ENCODE measurements around the gene BMPER. TPM values are rescaled to one million over a fixed set of nuclear protein-coding genes. Genes with fewer than 3 reads are reported as not detected.

BMPER gene
- 7.4 TPM for total RNA-seq
- long read RNA-seq, transcript BMPER-221 (15 exons, 3,360 nt), result major isoform, 9 of 14 reads
- long read RNA-seq, partial matches to known transcripts, result 3 of 14 reads
- long read RNA-seq, other reads (novel, unspliced or antisense), result 2 of 14 reads

DNA sequence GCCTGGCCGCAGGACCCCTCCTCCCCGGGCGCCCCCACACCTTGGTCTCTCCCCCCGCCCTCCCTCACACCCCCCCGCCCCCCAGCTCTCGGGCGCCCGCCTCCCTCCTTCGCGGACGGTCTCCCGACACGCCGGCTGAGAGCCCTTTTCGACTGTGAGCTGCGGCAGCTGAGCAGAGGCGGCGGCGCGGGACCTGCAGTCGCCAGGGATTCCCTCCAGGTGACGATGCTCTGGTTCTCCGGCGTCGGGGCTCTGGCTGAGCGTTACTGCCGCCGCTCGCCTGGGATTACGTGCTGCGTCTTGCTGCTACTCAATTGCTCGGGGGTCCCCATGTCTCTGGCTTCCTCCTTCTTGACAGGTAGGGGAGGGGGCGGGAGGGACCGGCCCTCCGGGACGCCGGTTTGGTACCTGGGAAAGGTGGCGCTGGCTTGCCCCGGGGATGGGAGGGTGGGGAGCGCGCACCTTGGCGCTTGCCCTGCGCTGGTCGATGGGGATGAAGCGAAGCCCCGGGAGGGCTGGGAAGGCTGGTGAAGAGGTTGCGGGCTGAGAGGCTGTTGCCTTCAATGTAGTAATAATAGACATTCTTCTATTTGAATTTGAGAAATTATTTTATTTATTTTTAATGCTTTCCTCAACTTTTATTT lies at the start of gene BMPER:
Gene BMPER, plus strand, starts transcription at position 151 of the 644 bp plus-strand sequence. Its CDS starts 75 bp downstream, at position 226.
- peaks cover 19% of the 10 kb centered on the region for H3K27me3 ChIP-seq (ENCODE audit: low read depth)
- H3K4me1 ChIP-seq, result peaks cover 14% of the 10 kb centered on the region
- H3K27ac ChIP-seq, result peak within 1 kb of the TSS; percentile 68

DNA sequence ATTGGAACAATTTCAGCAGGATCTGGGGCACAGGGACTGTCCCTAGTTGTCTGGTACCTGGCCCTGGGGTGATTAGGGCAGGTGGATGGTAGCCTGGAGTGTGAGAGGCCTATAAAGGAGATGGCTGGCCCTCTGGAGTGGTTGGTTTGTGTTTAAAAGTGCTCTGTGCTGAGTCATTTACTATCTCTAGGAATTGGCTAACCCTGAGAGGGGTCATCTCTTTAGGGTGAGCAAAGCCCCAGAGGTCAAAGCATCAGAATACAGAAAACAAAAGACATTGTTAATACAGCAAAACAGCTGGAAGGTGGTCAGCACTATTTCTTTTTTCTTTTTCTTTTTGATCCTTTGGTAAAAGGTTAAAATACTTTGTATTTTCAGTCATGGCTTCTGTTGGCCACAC lies 43.4 kb upstream of the BMPER start:
- Histone ChIP-seq H3K4me1 (no peaks in the 10 kb centered on the region), H3K27ac (no peak overlapping the region), H3K9me3 (no peaks in the 10 kb centered on the region), H3K27me3 (ENCODE audit: low read depth) (no peaks in the 10 kb centered on the region), H3K4me3 (no peak overlapping the region), H3K36me3 (no peaks in the 10 kb centered on the region)
- TF ChIP-seq, protein P1, sequence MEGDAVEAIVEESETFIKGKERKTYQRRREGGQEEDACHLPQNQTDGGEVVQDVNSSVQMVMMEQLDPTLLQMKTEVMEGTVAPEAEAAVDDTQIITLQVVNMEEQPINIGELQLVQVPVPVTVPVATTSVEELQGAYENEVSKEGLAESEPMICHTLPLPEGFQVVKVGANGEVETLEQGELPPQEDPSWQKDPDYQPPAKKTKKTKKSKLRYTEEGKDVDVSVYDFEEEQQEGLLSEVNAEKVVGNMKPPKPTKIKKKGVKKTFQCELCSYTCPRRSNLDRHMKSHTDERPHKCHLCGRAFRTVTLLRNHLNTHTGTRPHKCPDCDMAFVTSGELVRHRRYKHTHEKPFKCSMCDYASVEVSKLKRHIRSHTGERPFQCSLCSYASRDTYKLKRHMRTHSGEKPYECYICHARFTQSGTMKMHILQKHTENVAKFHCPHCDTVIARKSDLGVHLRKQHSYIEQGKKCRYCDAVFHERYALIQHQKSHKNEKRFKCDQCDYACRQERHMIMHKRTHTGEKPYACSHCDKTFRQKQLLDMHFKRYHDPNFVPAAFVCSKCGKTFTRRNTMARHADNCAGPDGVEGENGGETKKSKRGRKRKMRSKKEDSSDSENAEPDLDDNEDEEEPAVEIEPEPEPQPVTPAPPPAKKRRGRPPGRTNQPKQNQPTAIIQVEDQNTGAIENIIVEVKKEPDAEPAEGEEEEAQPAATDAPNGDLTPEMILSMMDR (IDR thresholded peaks at IDR 0.05), result no peak
- ATAC-seq, result no peak
- DNase-seq, result no peak
- intact Hi-C loops (cut with DNase I), result no loop called here

More for the DNA sequence above, at the start of gene BMPER:
- Histone ChIP-seq H3K9me3 (no peaks in the 10 kb centered on the region), H3K4me3 (peak within 1 kb of the TSS; percentile 62), H3K36me3 (no peaks in the 10 kb centered on the region)
- intact Hi-C loops (cut with DNase I), result no loop called here
- peak; percentile 45 for DNase-seq
- TF ChIP-seq, protein P1 (IDR thresholded peaks at IDR 0.05), result no peak
- peak; percentile 55 to 72 for ATAC-seq

DNA sequence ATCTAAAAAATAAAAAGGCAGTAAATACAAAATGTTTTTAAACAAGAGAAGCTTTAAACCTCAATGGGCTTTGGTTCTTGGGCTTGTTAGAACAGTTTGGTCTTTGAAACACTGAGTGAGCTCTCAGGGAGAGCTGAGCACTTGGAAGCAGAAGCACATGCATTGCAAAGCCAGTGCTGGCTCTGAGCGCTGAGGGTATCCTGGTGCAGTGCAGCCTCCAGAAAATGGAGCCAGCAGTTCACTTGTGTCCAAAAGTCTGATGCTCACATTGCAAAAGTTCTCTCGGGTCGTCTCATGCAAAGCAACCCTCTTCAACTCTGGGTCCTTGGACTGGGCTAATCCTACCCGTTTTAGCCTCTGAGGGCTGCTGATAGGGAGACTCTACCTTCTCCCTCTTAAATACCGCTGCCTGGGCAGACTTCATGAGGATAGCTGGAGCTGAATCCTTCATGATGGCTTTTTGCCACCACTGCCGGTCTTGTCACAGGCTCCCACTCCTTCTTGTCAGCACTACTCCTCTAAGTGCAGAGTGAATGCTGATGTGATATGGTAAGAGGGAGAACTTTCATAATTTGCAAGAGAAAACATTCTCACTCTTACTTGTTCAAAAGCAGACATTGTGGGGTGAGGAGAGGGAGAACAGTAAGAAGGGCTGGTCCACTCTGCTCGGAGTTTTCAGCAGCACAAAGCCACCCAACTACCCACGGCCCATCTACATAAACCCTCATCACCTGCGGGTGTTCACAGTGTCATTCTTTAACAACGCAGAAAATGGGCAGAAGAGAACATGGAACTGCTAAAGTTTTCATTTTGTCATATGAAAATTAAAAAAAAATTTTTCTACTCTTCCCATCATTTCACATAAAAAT lies 42.2 kb upstream of the BMPER start:
- Histone ChIP-seq H3K4me1 (no peaks in the 10 kb centered on the region), H3K27me3 (ENCODE audit: low read depth) (no peaks in the 10 kb centered on the region), H3K4me3 (no peak overlapping the region), H3K27ac (no peak overlapping the region), H3K9me3 (no peaks in the 10 kb centered on the region), H3K36me3 (no peaks in the 10 kb centered on the region)
- peak in 1 of 2 donors; percentile 30 for ATAC-seq
- no peak for DNase-seq
- TF ChIP-seq, protein P1 (IDR thresholded peaks at IDR 0.05), result no peak
- intact Hi-C loops (cut with DNase I), result no loop called here

DNA sequence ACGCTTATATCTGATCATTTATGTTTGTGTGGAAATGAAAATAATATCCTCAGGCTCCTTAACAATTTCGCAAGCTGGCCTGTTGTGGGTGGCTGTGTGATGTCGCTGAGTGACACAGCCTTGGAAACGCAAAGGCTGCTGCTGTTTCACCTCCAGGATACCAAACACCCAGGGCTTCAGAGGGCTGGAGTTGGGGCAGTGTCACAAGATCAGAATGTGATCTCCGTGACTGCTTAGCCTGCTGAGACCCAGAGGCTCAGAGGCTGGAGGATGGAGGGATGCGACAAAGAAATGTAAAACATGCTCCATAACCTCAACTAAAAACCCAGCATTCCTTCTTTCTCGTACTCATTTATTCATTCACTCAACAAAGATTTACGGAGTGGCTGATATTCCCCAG lies 37.2 kb upstream of the BMPER start:
- ATAC-seq (no peak), DNase-seq (no peak)
- intact Hi-C loops (cut with DNase I), result no loop called here
- Histone ChIP-seq H3K36me3 (no peaks in the 10 kb centered on the region), H3K4me3 (no peak overlapping the region), H3K27ac (no peak overlapping the region), H3K9me3 (no peaks in the 10 kb centered on the region), H3K4me1 (no peaks in the 10 kb centered on the region), H3K27me3 (ENCODE audit: low read depth) (no peaks in the 10 kb centered on the region)
- TF ChIP-seq, protein P1 (IDR thresholded peaks at IDR 0.05), result no peak

DNA sequence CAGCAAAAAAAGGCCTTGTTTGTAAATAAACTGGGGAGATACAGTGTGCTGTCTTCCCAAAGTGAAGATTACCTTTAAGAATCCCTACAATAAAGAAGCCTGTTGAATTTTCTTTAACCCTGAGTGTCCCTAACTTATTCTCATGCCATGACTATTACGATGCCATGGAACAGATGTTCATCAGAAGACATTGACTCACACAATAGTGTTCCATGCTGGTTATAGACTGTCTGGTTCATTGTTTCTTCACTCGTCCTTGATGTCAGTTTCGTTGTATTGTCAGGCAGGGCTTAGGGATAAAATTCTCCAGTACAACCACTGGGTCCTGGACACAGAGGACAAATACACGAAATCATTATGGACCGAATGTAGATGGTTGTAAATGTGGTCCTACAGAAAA lies 36.2 kb upstream of the BMPER start:
- no peak for ATAC-seq
- TF ChIP-seq, protein P1 (IDR thresholded peaks at IDR 0.05), result no peak

More for the DNA sequence above, 36.2 kb upstream of the BMPER start:
- intact Hi-C loops (cut with DNase I), result no loop called here
- no peak overlapping the region for H3K4me3 ChIP-seq
- no peaks in the 10 kb centered on the region for H3K4me1 ChIP-seq
- H3K36me3 ChIP-seq, result no peaks in the 10 kb centered on the region
- DNase-seq, result no peak
- H3K27ac ChIP-seq, result no peak overlapping the region
- no peaks in the 10 kb centered on the region for H3K9me3 ChIP-seq
- H3K27me3 ChIP-seq (ENCODE audit: low read depth), result no peaks in the 10 kb centered on the region

All from lower lobe of right lung (tissue), 2 donors.